Colonic mucosa (tissue), 4 donors: Measurements from ENCODE around the gene HOXC12. TPM values are rescaled to one million over a fixed set of nuclear protein-coding genes. Genes with fewer than 3 reads are reported as not detected.

ENCODE experiments used
- DNase-seq: peaks from one replicate; pipeline ENCODE4 v3.0.0-alpha.2; 2020
- H3K27ac ChIP-seq: fragments of 200-600 bp; one replicate; pipeline ENCODE4 v1.8.0; 2021
- H3K27me3 ChIP-seq: fragments of 200-600 bp; one replicate; pipeline ENCODE4 v1.8.0; 2021
- H3K36me3 ChIP-seq: fragments of 200-600 bp; one replicate; pipeline ENCODE4 v1.8.0; 2021
- H3K4me1 ChIP-seq: fragments of 200-600 bp; one replicate; pipeline ENCODE4 v1.8.0; 2021; ENCODE audit warnings: mild to moderate bottlenecking
- H3K4me3 ChIP-seq: fragments of 200-600 bp; one replicate; pipeline ENCODE4 v1.8.0; 2021
- H3K9ac ChIP-seq, 2 donors: one replicate each; pipeline ENCODE4 v1.7.0; 2013; ENCODE audit warnings: control low read depth in 2 of 2, low read depth in 2 of 2, low read length in 2 of 2
- H3K9me3 ChIP-seq: fragments of 200-600 bp; one replicate; pipeline ENCODE4 v1.8.0; 2021
- CTCF ChIP-seq: fragments of 200-600 bp; IDR thresholded peaks from one replicate; pipeline ENCODE4 v1.8.0; 2022; ENCODE audit warnings: antibody characterized with exemption, mild to moderate bottlenecking
- intact Hi-C: fragments of 100-400 bp; cut with DNase I; formaldehyde crosslinking; loops from one replicate; pipeline ENCODE4 v1.14.1; 2022
- total RNA-seq, 2 donors: library from RNA; stranded (reverse); fragmentation: NEBNext Ultra II Directional in 1 of 2; extraction: Animal tissue kit (Norgen Biotek cat#: 25700) in 1 of 2; gene quantifications; one replicate each; pipeline ENCODE4 v1.2.1, GENCODE V29; 2021
- donor health status: healthy.
- donor health status: DM: no; HTN: no; CAD: no.
- donor health status: DM: no; HTN: no; CAD: no.

Gene HOXC12
- total RNA-seq, 2 donors from 2014 or later, result not detected

- Histone ChIP-seq H3K9me3 (no peaks in the 10 kb centered on the region), H3K27ac (no peak overlapping the region), H3K4me1 (no peaks in the 10 kb centered on the region), H3K9ac (no peak overlapping the region), H3K4me3 (no peak overlapping the region), H3K36me3 (no peaks in the 10 kb centered on the region), H3K27me3 (peaks cover 93% of the 10 kb centered on the region)
- intact Hi-C loops, result no loop called here
- no peak for TF ChIP-seq CTCF
- no peak for DNase-seq
Observed at GRCh38 chr12:53985994-53986685, 31.4 kb downstream of the HOXC12 start.

GRCh38 chr12:53986686-53987483 lies 32.2 kb downstream of the HOXC12 start:
- intact Hi-C loops, result no loop called here
- no peak for TF ChIP-seq CTCF
- no peak for DNase-seq
- no peaks in the 10 kb centered on the region for H3K9me3 ChIP-seq
- H3K27ac ChIP-seq, result no peak overlapping the region
- no peak overlapping the region for H3K9ac ChIP-seq
- no peak overlapping the region for H3K4me3 ChIP-seq
- H3K36me3 ChIP-seq, result no peaks in the 10 kb centered on the region
- H3K4me1 ChIP-seq, result no peaks in the 10 kb centered on the region
- H3K27me3 ChIP-seq, result peaks cover 94% of the 10 kb centered on the region

GRCh38 chr12:53987787-53988230 lies 33.1 kb downstream of the HOXC12 start:
- Histone ChIP-seq H3K9me3 (no peaks in the 10 kb centered on the region), H3K4me1 (no peaks in the 10 kb centered on the region), H3K9ac (no peak overlapping the region), H3K36me3 (no peaks in the 10 kb centered on the region), H3K27me3 (peaks cover 96% of the 10 kb centered on the region), H3K4me3 (no peak overlapping the region), H3K27ac (no peak overlapping the region)
- intact Hi-C loops, result no loop called here
- no peak for DNase-seq
- no peak for TF ChIP-seq CTCF

GRCh38 chr12:53988541-53989226 lies 34.0 kb downstream of the HOXC12 start:
- Histone ChIP-seq H3K27me3 (peaks cover 96% of the 10 kb centered on the region), H3K9ac (no peak overlapping the region)
- intact Hi-C loops, result no loop called here

More at GRCh38 chr12:53988541-53989226, 34.0 kb downstream of the HOXC12 start:
- Histone ChIP-seq H3K9me3 (no peaks in the 10 kb centered on the region), H3K27ac (no peak overlapping the region), H3K36me3 (no peaks in the 10 kb centered on the region), H3K4me3 (no peak overlapping the region), H3K4me1 (no peaks in the 10 kb centered on the region)
- no peak for TF ChIP-seq CTCF
- no peak for DNase-seq
